Uterus (tissue), 2 donors: ENCODE data around the gene AIPL1.

Experiments
- CTCF ChIP-seq, 4 experiments: fragments of 200-600 bp in 2 of 4; fragments of 450-650 bp in 2 of 4; sonication (generic) in 2 of 4; IDR thresholded peaks; one replicate each; pipeline ENCODE4 v1.5.1; 2016 to 2019; ENCODE audit warnings: antibody characterized with exemption in 4 of 4, mild to moderate bottlenecking in 2 of 4, moderate library complexity in 1 of 4
- POLR2A ChIP-seq, 2 donors: fragments of 450-650 bp; IDR thresholded peaks; one replicate each; pipeline ENCODE4 v1.6.1; 2016; ENCODE audit warnings: antibody characterized with exemption in 2 of 2, mild to moderate bottlenecking in 1 of 2, moderate library complexity in 1 of 2

DNA sequence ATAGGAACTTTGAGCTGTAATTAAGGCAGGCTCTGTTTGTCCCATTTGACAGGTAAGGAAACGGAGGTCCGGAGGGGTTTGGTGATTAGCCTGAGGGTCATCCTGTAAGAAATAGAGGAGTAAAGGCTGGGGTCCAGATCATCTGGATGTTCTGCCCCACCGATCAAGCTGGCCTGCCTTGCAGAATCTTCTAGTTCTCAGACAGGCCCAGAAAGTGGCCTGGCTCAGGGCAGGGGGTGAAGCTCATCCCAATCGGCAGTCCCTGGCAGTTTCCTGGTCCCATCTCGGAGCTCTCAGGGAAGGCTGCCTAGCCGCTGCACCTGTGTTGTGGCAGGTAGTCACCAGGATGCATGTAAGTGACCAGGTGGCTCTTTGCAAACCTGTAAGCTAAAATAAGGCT lies 13.6 kb upstream of the AIPL1 start:
- TF ChIP-seq CTCF (IDR thresholded peaks at IDR 0.05) (no peak), POLR2A (IDR thresholded peaks at IDR 0.05) (no peak)
